HG03196 (cell line): ENCODE data around the gene SERP1.

ENCODE experiments used
- ATAC-seq: cut with Tn5 transposase; IDR thresholded peaks from one replicate; pipeline ENCODE4 v1.9.1; 2021; ENCODE audit not compliant: unreplicated experiment

Gene SERP1

DNA sequence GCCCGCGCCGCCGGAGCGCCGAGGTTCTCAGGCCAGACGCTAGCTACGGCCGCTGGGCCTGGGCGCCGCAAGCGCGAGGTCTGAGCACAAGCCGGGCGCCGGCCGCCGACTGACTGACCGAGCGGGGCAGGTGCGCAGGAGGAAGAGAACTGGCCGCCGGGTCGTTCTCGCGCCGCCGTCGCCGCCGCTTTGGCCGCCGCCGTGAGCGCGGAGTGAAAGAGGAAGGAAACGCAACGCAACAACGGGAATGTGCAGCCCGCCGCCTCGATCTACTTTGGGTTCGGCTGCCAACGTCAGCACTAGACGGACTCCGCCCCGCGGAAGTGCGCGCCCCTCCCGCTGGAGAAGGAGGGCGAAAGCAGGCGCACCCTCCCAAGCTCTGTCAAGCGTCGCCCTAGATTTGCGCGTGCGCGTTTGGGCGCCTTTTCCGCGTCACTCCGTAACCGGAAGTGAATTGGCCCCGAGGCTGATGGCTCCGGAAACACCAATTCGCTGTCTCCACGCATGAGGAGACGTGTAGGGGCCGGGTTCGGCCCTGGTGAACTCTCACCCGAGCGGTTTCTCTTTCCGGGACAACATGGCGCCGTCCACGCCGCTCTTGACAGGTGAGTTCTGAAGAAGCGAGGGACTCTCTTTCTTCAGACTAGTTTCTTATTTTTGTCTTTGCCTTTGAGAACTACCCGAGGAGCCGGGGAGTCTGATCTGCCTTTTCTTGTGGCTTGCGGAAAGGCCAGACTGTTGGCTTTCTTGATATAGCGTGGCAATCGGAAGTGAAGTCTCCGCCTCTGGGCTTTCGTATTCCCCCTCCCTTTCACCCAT is at the start of gene SERP1, which contains the start of gene EIF2A:
Gene SERP1, minus strand, starts transcription at position 271 of the 819 bp plus-strand sequence. CDS start 361 bp downstream, outside the sequence.
Gene EIF2A, plus strand, starts transcription at position 562 of the 819 bp plus-strand sequence. Its CDS starts 16 bp downstream, at position 578.
- peak; percentile 92 for ATAC-seq

DNA sequence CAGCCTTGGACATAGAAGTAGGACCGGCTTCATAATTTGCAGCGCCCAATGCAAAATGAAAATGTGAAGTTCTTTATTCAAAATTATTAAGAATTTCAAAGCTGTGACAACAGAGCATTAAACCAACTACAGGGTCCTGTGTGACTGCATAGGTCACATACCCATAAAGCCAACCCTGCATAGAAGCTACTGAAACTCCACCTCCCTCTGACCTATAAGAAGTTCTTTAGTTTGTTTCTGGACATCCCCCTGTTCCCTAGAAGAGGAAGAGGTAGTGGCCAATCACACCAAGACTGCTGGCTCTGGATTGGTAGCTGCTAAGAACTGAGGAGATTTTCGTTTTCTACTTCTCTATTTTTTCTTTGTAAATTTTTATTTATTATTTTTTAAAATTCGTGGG is 47.9 kb upstream of the SERP1 start:
- no peak for ATAC-seq

DNA sequence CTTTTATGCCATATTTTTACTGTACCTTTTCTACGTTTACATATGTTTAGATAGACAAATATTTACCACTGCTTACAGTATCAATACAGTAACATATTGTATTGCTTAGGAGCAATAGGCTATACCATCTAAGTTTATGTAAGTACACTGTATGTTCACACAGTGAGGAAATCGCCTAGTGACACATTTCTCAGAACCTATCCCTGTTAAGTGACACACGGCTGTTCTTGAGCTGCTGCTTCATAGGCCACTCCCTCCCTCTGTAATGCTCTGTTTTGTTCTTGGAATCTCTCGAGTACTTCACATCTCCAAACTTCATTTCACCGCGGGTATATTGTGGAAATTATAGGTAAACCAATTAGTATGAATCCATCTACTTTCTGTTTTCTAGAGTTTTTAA is 43.5 kb upstream of the SERP1 start:
- no peak for ATAC-seq

DNA sequence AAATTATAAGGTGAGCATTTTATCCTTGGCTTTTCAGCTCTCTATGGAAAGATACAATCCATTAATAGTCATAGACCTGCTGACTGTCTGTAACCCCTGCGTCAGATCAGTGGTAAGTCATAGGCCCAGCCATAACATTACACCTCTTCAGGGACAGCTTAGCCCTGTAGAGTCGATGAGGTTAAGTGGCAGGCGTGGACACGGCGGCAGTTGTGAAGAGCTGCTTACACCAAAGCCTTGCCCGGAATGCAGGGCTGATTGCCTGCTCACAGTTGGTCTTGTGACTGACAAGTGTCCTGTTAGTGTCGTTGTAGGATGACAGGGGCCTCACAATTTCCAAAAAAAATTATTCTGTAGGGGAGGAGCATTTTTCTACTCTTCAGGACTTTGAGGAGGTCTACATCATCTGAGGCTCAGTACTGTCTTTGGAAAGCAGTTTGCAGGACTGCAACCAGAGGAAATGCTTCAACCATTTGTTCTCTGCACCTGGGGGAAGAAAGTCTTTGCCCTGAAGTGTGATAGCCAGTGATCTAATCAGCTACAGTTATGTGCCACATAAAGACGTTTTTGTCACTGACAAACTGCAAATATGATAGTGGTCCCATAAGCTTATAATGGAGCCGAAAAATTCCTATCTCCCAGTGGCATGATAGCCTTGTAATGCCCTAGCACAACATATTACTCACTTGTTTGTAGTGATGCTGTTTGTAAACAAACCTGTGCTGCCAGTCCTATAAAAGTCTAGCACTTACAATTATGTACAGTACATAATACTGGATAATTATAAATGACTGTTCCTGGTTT is 41.9 kb upstream of the SERP1 start:
- ATAC-seq: no peak

DNA sequence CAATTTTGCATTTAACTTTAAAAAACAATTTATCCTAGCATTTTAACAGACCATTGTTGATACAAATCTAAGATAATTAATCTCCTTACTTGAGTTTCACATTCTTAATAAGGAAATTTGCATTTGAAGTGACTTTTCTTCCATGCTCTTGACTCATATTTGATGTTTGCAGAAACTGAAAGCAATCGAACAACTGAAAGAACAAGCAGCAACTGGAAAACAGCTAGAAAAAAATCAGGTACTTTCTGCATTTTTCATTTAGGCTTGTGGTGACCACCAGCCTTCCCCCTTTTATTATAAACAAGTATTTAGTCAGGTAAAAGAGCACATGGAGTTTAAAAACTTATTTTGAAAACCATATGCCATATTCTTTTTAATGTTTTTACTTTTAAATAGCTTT is 36.7 kb upstream of the SERP1 start:
- ATAC-seq: peak; percentile 46

GRCh38 chr3:150582620-150583019 is 36.3 kb upstream of the SERP1 start:
- peak; percentile 61 for ATAC-seq

GRCh38 chr3:150581174-150581573 is 34.9 kb upstream of the SERP1 start:
- ATAC-seq: no peak

- no peak for ATAC-seq
Observed at GRCh38 chr3:150577855-150578254, 31.6 kb upstream of the SERP1 start.

DNA sequence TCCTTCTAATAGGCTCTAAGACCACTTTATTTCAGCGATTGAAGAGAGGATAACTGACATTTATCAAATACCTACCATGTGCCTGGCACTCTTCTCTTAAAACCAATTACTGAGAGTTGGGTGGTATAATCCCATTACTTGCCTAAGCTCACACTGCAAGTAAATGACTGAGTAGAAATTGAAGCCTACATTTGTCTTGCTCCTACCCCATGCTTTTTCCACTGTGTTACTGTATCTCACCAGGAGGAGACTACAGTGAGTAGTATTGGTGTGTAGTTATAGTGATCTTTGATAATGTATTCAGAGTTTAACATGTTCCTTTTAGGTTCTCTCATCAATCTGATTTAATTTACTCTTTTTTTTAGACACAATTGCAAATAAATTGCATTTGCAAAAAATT is 21.0 kb upstream of the SERP1 start:
- ATAC-seq: no peak

GRCh38 chr3:150564243-150564642 is 17.9 kb upstream of the SERP1 start:
- no peak for ATAC-seq

GRCh38 chr3:150557725-150558124 is 11.4 kb upstream of the SERP1 start:
- ATAC-seq: no peak

DNA sequence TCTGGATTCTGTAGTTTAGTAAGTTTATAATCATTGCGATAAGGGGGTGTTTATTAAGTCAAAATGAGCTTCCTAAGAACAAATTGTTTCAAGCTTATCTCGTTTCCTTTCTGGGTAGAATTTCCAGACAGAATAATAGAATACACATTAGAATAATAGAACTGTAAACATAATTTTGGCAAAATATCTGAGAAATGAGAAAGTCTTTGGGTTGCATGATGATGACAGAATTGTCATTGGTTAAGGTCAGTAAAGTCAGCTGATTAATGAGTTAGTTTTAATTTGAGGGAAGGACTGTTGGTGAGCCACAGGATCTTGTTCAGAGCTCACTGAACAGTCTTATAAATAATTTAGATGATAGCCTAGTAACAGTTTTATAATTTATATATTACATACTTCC is 10.5 kb upstream of the SERP1 start:
- no peak for ATAC-seq

- ATAC-seq: no peak
Observed at GRCh38 chr3:150555859-150556436, 9.7 kb upstream of the SERP1 start.

GRCh38 chr3:150547045-150547741 is 897 bp upstream of the SERP1 start:
- ATAC-seq: no peak

DNA sequence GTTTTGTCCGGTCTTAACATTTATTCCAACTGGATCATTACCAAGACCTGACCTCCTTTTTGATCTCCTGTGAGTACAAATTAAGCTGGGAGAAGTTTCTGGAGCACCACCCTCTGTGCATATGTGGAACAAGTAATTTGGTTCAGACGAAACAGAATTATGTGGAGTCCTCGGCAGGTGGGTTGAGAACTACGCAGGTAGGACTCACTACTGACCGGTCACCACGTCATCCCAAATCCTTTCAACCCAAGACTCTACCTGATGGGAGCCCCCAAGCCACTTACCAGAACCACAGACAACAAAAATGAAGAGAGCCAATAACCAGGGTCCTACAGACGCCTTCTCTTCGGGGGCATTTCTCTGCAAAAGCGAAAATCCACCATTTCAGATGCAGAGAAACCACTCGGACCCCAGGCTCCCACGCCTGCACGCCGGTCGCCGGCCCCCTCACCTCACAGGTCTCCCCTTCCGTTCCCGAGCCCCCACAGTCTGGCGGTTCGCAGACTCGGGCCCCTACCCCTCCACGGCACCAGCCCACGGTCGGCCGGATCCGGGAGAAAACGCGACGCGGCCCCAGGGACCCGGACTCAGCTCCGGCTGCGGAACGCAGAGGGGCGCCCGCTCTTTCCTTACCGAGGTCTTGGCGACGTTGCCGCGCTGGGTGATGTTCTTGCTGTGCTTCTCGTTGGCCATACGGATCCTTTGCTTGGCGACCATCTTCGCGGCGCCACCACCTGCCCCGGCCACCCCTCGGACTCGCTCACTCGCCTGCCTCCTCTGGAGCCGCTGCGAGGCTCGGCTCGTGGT is 674 bp downstream of the SERP1 start:
- peak; percentile 14 for ATAC-seq

DNA sequence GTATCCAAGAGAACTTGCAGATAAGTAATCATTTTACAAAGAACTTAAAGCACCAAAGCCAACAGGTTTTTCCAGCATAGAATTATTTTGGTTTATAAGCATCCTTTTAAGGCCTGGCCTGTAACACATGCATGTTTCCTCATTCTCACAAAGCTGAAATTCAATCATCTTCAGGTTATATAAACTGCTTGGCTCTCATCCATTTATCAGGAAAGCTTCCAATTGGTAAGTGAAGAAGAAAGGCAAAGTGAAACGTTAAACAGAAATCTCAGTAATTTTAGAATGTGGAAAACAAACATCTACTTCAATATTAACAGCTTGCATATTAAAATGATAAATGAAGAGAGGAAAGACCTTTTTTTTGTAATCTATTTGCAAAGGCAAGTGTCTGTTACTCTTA is 1.6 kb downstream of the SERP1 start:
- ATAC-seq: no peak

DNA sequence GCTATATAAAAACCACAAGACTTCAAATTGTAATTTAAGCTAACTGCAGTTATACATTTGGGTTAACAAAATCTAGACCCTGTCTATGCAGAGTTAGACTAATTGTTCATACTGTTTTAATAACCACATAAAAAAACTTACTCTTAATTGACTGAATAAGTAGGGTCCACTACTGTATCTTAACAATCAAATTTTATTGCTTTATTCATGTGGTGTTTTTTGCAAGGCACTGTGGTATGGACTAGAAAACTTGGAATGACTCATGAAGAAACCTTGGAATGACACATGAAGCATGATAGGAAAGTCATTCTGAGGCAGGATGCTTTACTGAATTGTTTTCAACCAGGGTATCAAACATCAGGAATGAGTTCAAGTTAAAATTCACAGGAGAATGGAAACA is 2.3 kb downstream of the SERP1 start:
- ATAC-seq: no peak

DNA sequence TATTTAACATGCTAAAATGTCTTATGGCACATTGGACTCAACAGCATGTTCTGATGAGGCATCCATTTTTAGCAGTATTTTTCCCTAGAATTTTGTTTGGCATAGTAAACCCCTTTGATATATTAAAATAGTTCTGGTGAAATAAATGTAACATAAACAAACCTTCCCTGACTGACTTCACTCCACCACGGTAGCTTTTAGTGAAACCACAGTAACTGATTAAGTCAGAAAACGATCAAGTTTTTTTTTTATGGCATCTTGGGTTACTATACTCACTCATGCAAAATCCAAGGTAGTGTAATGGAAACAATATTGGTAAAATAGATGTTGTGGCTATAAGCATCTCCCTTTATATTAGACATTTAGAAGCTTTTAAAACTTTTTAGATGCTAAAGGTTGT is 2.8 kb downstream of the SERP1 start:
- no peak for ATAC-seq

DNA sequence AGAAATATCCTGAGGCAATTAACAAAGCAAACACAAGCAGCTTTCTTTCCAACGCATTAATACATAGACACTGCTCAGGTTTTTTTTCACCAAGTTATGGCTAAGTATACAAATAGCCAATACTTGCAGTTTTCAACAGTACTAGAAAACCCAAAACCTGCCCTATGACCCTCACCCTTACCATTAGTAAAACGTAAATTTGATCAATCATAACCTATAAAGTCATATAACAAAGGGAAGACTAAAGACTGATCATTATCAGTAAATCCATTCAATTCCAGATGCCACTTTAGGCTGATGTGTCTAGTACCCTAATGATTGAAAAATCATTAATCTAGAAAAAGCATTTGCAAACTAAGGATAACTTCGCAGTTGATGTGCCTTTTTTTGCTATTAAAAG is 3.2 kb downstream of the SERP1 start:
- no peak for ATAC-seq

DNA sequence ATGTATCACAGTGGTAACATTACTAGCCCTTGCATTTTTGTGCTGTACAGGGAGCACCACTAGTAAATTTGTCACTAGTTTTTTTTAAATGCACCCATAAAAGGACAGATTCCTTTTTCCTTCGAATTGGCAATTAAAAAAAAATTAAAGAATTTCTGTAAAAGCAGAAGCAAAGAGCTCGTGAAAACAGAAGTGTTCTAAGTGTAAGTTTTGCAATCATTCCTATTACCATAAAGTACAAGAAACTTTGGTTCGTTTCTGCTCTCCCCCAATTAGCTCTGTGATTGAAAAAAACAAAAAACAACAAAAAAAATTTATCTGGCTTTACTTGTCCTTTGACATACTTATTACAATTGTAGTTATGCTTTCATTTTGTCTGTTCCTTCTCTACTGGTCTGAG is 5.3 kb downstream of the SERP1 start:
- no peak for ATAC-seq
